Lower lobe of right lung (tissue), 2 donors: ENCODE measurements around the gene TSPAN4. TPM values are rescaled to one million over a fixed set of nuclear protein-coding genes. Genes with fewer than 3 reads are reported as not detected.

Experiments
- ATAC-seq, 2 donors: fragments of 200-7000 bp; cut with Tn5 transposase; one replicate each; pipeline ENCODE4 v1.9.1; 2020 to 2022; ENCODE audit warnings: mild to moderate bottlenecking in 2 of 2, moderate library complexity in 2 of 2
- DNase-seq: peaks from one replicate; pipeline ENCODE4 v3.0.0-alpha.2; 2020
- H3K27ac ChIP-seq: fragments of 200-600 bp; one replicate; pipeline ENCODE4 v1.8.0; 2022
- H3K27me3 ChIP-seq: fragments of 200-600 bp; one replicate; pipeline ENCODE4 v1.8.0; 2022; ENCODE audit warnings: low read depth
- H3K36me3 ChIP-seq: fragments of 200-600 bp; one replicate; pipeline ENCODE4 v1.8.0; 2022; ENCODE audit warnings: mild to moderate bottlenecking
- H3K4me1 ChIP-seq: fragments of 200-600 bp; one replicate; pipeline ENCODE4 v1.8.0; 2022
- H3K4me3 ChIP-seq: fragments of 200-600 bp; one replicate; pipeline ENCODE4 v1.8.0; 2022; ENCODE audit warnings: mild to moderate bottlenecking
- H3K9me3 ChIP-seq: fragments of 200-600 bp; one replicate; pipeline ENCODE4 v1.8.0; 2022
- CTCF ChIP-seq: fragments of 200-600 bp; IDR thresholded peaks from one replicate; pipeline ENCODE4 v1.8.0; 2022; ENCODE audit warnings: antibody characterized with exemption, mild to moderate bottlenecking
- intact Hi-C: fragments of 100-400 bp; cut with DNase I; formaldehyde crosslinking; loops from one replicate; pipeline ENCODE4 v1.11.0; 2022
- total RNA-seq: library from RNA; stranded (reverse); fragmentation: NEBNext Ultra II Directional; extraction: Animal tissue kit (Norgen Biotek cat#: 25700); gene quantifications from one replicate; pipeline ENCODE4 v1.2.1, GENCODE V29; 2021
- donor health status: DM: no; HTN: yes; CAD: no; lungs with severe emphysema.

Gene TSPAN4
- total RNA-seq, 1 donor from 2014 or later, result 140 TPM

GRCh38 chr11:827146-827896 lies 15.3 kb upstream of the TSPAN4 start:
- no peak for TF ChIP-seq CTCF
- DNase-seq (peak; percentile 77), ATAC-seq (peak; percentile 6 to 21)
- Histone ChIP-seq H3K4me3 (peak overlapping the region; percentile 58), H3K36me3 (peaks cover 34% of the 10 kb centered on the region), H3K9me3 (no peaks in the 10 kb centered on the region), H3K27me3 (no peaks in the 10 kb centered on the region), H3K27ac (peak overlapping the region; percentile 86), H3K4me1 (peaks cover 72% of the 10 kb centered on the region)
- intact Hi-C loops, result no loop called here

- no peak for TF ChIP-seq CTCF
- ATAC-seq, result peak in 1 of 2 donors; percentile 14
- H3K27ac ChIP-seq, result peak within 1 kb of the TSS; percentile 86
- peaks cover 29% of the 10 kb centered on the region for H3K36me3 ChIP-seq
- no peaks in the 10 kb centered on the region for H3K27me3 ChIP-seq
- H3K4me3 ChIP-seq, result peak within 1 kb of the TSS; percentile 58
- intact Hi-C loops, result no loop called here
- DNase-seq, result no peak
- H3K4me1 ChIP-seq, result peaks cover 72% of the 10 kb centered on the region
- no peaks in the 10 kb centered on the region for H3K9me3 ChIP-seq
Measured at GRCh38 chr11:827897-828192, 14.8 kb upstream of the TSPAN4 start, which contains the start of gene CRACR2B. Gene CRACR2B, plus strand, starts transcription at chr11:827919. Its CDS starts 689 bp downstream, at chr11:828608.

- Histone ChIP-seq H3K4me1 (peaks cover 74% of the 10 kb centered on the region), H3K9me3 (no peaks in the 10 kb centered on the region), H3K27me3 (no peaks in the 10 kb centered on the region), H3K4me3 (peak overlapping the region; percentile 58), H3K36me3 (peaks cover 21% of the 10 kb centered on the region), H3K27ac (peak overlapping the region; percentile 86)
- no peak for TF ChIP-seq CTCF
- intact Hi-C loops, result no loop called here
- DNase-seq (no peak), ATAC-seq (no peak)
Measured at GRCh38 chr11:828506-829175, 14.0 kb upstream of the TSPAN4 start.

GRCh38 chr11:829176-829846 lies 13.3 kb upstream of the TSPAN4 start:
- Histone ChIP-seq H3K27ac (peak overlapping the region; percentile 86), H3K27me3 (no peaks in the 10 kb centered on the region), H3K4me3 (peak overlapping the region; percentile 58), H3K9me3 (no peaks in the 10 kb centered on the region), H3K4me1 (peaks cover 80% of the 10 kb centered on the region), H3K36me3 (peaks cover 14% of the 10 kb centered on the region)
- DNase-seq (no peak), ATAC-seq (peak; percentile 4 to 9)
- TF ChIP-seq CTCF, result no peak
- intact Hi-C loops, result no loop called here

- no peak for TF ChIP-seq CTCF
- ATAC-seq (no peak), DNase-seq (no peak)
- Histone ChIP-seq H3K4me3 (peak overlapping the region; percentile 58), H3K4me1 (peaks cover 86% of the 10 kb centered on the region), H3K9me3 (no peaks in the 10 kb centered on the region), H3K27me3 (no peaks in the 10 kb centered on the region), H3K36me3 (peaks cover 9% of the 10 kb centered on the region), H3K27ac (peak overlapping the region; percentile 86)
- intact Hi-C loops, result no loop called here
Measured at GRCh38 chr11:829847-830294, 12.8 kb upstream of the TSPAN4 start.
